Activated T-cell treated with anti-CD3 and anti-CD28 coated beads, Interleukin-2, amount 50 U/mL, for 1 hour (primary cell): ENCODE data around the gene DTWD2.
"Not testable (repeated sequence)": the region's sequence is repeated elsewhere in the genome, so short reads cannot be mapped to it uniquely, and the experiment has no call there.

Experiments
- DNase-seq: peaks from one replicate; pipeline ENCODE4 v3.0.0-alpha.2; 2020

The DTWD2 gene

DNA sequence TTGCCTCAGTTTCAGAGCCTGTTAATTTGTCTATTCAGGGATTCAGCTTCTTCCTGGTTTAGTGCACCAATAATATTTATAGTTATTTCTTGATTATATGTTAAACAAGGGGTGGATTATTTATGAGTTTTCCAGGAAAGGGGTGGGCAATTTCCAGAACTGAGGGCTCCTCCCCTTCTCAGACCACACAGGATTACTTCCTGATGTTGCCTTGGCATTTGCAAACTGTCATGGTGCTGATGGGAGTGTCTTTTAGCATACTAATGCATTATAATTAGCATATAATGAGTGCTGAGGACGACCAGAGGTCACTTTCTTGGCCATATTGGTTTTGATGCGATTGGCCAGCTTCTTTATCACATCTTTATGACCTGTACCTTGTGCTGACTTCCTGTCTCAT lies 6.2 kb upstream of the DTWD2 start:
- DNase-seq, result no peak

DNA sequence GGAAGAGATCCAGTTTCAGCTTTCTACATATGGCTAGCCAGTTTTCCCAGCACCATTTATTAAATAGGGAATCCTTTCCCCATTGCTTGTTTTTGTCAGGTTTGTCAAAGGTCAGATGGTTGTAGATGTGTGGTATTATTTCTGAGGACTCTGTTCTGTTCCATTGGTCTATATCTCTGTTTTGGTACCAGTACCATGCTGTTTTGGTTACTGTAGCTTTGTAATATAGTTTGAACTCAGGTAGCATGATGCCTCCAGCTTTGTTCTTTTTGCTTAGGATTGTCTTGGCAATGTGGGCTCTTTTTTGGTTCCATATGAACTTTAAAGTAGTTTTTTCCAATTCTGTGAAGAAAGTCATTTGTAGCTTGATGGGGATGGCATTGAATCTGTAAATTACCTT lies 4.8 kb upstream of the DTWD2 start:
- DNase-seq, result not testable (repeated sequence)

DNA sequence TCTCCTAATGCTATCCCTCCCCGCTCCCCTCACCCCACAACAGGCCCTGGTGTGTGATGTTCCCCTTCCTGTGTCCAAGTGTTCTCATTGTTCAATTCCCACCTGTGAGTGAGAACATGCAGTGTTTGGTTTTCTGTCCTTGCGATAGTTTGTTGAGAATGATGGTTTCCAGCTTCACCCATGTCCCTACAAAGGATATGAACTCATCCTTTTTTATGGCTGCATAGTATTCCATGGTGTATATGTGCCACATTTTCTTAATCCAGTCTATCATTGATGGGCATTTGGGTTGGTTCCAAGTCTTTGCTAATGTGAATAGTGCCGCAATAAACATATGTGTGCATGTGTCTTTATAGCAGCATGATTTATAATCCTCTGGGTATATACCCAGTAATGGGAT lies 3.7 kb upstream of the DTWD2 start:
- not testable (repeated sequence) for DNase-seq

DNA sequence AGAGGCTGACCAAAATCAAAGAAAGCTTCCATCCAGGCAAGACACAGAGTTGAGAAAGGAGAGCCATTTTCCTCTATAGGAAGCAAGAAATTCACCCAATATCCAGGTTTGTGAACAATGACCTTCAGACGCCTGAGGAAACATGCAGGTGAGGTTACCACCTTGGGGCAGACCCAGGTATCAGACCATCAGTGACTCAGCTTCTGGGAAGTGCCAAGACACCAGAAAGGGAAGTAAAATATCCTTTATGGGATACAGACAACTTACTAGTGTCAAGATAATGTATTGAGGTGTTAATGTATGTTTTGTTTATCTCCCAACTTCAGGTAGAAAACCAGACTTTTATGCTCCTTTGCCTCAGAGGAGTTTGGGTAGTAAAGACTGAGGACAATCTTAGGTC lies 2.2 kb upstream of the DTWD2 start:
- no peak for DNase-seq

DNA sequence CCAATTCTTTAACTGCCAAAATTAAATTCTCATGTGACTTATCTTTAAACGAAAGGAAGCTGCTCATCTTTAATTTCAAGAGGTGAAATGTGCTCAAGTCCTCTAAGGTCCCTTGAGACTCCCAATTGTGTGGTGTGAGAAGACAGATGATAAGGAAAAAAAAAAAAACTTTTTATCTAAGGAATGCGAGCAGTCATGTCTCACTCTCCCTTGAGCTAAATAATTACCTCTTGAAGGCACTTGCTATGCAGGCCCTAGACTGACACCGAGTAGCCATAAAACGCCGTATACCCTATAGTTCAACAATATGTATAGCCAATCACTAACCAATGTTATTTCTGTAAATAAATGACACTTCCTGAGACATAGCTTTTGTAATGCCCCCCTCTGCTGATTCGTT lies 1.5 kb upstream of the DTWD2 start:
- DNase-seq, result no peak

DNA sequence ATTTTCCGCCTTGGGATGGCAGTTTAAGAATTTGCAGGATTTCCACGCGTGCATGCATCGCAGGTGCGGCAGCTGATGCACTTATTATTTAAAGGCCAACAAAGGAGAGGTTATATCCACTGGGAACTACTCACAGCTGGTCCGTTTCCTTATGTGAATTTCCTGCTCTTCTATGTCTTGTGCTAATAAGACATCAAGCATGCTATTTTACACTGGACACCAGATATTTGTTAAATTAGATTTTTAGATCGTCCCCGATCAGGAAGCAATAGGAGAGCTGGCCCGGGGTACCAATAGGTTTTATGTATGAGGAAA lies 476 bp upstream of the DTWD2 start:
- DNase-seq, result no peak

DNA sequence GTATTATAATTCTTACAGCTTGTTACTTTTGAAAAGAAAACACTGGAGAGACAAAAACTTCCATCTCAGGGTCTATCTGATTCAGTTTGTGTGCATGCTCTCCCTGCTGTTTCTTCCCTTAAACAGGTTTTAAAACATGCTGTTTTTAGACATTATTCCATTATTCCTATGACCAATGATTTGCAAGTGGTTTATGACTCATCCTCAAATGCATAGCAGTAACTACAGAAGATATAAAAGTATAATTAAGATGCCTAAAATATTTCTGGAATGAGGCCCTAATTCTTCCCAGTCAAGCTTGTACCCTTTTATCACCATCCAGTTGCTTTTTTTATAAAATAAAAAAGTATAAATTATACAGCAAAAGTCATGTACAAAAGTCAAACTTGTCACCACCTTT lies 3.7 kb downstream of the DTWD2 start:
- no peak for DNase-seq

DNA sequence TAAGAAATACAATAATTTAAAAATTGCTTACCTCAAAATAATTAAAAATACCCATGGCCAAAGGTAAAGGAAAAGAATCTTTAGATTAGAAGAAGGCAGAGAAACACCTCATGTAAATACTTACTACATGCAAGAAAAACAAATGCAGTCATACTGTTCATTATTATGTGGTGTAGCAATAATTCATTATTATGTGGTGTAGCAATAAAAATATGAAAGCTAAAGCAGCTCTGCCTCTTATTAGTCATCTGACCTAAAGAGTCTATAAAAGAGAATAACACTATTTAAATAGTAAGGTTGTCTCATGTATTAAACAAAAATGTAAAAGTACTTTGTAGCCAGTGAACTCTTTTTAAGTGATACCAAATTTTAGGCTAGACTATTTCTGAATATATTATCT lies 6.6 kb downstream of the DTWD2 start:
- DNase-seq, result no peak

DNA sequence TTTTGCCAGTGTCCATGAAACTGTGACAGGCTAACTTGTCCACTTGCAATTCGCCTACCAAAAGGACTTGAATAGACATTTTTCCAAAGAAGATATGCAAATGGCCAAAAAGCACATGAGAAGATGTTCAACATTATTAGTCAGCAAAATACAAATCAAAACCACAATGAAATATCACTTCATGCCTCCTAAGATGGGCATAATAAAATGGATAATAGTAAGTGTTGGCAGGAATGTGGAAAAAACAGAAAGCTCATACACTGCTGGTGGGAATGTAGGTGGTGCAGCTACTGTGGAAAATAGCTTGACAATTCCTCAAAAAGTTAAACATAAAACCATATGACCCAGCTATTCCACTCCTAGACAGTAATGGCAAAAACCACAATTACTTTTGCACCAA lies 7.9 kb downstream of the DTWD2 start:
- DNase-seq, result no peak

DNA sequence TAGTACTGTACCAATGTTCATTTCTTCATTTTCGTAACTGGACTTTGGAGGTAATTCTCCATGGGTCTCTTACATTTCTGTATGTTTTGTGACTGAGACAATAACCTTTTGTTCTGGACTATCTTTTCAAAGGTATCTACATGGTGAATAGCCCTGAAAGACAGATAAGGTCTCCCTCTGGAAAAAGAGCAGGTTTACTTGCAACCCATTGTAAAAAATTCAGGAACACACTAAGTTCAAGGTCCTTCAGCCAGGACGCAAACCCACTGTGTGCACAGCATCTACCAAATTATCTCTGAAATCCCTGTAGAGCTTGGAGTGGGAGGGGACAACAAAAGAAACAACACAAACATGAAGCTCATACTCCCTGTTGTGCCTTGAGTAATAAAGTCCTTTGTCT lies 8.3 kb downstream of the DTWD2 start:
- no peak for DNase-seq

DNA sequence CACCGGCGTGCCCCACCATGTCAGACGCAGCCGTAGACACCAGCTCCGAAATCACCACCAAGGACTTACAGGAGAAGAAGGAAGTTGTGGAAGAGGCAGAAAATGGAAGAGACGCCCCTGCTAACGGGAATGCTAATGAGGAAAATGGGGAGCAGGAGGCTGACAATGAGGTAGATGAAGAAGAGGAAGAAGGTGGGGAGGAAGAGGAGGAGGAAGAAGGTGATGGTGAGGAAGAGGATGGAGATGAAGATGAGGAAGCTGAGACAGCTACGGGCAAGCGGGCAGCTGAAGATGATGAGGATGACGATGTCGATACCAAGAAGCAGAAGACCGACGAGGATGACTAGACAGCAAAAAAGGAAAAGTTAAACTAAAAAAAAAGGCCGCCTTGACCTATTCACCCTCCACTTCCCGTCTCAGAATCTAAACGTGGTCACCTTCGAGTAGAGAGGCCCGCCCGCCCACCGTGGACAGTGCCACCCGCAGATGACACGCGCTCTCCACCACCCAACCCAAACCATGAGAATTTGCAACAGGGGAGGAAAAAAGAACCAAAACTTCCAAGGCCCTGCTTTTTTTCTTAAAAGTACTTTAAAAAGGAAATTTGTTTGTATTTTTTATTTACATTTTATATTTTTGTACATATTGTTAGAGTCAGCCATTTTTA lies 14.4 kb downstream of the DTWD2 start:
- DNase-seq, result not testable (repeated sequence)

DNA sequence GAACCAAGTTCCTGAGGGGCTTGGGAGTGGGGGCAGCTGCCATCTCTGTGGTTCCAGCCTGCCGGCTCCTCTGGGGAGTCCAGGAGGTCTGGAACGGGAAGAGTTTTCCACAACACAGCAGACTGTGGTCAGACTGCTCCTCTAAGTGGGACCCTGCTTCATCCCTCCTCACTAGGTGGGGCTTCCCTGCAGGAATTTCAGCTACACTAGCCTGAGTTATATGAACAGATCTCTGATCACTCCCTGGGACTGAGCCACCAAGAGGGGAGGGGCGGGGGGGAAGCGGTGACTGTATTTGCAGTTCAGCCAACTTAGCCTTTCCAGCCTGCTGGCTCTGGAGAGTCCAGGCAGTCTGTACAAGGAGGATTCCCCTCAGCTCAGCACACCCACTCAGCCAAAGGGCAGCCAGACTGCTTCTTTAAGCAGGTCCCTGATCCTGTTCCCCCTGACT lies 19.4 kb downstream of the DTWD2 start:
- DNase-seq, result no peak

DNA sequence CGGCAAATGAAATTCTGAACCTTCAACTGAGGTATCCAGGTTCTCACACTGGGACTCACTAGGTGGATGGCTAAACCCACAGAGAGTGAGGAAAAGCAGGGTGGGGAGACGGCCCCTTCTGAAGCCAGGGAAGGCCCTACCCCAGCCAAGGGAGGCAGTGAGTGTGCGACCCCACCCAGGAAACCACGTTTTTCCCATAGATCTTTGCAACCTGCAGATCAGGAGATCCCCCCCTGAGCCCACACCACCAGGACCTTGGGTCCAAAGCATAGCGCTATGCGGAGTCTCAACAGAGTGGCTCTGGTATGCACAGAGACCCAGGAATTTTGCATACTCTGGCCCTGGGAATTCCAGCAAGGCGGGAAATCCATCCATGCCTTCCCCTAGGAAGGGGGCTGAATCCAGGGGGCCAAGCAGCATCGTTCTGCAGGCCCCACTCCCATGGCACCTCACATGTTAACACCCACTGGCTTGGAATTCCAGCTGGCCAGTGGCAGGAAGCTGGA lies 19.9 kb downstream of the DTWD2 start:
- no peak for DNase-seq

DNA sequence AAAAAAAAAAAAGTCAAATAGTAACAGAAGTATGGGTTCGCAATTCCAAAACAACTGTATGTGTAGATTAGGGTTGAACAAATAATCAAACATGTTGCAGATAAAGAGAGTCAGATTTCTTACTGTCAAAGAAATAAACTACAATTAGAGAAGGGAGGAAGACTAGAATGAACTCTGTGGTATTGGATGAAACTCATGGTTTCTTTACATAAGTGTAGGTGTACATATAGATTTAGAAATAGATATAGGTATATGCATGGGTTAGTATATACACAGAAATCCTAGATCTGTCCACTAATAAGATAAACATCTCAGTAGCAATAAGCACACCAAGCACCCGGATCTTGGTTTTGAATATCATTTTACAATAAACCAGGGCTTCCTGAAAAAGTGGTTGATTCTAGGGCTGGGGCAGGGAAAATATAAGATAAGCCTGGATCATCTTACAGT lies 21.3 kb downstream of the DTWD2 start:
- DNase-seq, result no peak

DNA sequence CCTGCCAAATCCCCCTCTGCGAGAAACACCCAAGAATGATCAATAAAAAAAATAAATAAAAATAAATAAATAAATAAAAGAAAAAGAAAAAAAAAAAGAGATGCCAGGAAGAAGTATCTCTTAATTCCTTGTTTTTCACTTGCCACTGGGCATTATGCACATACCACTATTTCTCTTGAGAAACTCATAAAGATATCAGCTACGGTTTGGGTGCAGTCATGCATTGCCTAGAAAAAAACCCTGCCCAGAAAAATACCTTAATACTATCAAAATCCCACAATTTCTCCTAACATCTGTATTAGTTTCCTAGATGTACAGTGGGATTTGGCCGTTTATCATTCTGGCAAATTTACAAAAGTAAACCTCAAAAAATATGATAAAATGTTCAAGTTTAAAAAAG lies 22.5 kb downstream of the DTWD2 start:
- DNase-seq, result no peak

DNA sequence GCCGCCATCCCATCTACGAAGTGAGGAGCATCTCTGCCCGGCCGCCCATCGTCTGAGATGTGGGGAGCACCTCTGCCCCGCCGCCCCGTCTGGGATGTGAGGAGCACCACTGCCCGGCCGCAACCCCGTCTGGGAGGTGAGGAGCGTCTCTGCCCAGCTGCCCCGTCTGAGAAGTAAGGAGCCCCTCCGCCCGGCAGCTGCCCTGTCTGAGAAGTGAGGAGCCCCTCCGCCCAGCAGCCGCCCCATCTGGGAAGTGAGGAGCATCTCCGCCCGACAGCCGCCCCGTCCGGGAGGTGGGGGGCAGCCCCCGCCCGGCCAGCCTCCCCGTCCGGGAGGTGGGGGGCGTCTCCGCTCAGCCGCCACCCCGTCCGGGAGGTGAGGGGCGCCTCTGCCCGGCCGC lies 23.4 kb downstream of the DTWD2 start:
- not testable (repeated sequence) for DNase-seq

DNA sequence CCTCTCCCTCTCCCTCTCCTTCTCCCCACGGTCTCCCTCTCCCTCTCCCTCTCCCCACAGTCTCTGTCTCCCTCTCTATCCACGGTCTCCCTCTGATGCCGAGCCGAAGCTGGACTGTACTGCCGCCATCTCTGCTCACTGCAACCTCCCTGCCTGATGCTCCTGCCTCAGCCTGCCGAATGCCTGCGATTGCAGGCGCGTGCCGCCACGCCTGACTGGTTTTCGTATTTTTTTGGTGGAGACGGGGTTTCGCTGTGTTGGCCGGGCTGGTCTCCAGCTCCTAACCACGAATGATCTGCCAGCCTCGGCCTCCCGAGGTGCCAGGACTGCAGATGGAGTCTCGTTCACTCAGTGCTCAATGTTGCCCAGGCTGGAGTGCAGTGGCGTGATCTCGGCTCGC lies 24.0 kb downstream of the DTWD2 start:
- not testable (repeated sequence) for DNase-seq

DNA sequence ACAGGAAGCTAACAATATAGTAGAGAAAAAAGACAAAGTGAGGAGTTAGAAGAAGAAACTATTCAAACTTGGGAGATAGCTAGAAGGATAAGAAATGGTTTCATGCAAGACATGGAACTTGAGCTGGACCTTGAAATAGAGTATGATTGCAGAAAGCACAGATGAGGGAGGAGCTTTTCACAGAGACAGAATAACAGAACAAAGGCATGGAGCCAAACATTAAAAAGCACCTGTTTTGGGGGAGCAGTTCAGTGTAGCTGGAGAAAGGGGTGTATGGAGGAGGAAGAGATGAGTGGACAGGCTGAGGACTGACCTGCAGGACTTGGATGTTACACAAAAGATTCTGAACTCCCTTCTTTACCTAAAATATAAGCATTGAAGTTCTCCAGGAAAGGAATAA lies 25.2 kb downstream of the DTWD2 start:
- no peak for DNase-seq

DNA sequence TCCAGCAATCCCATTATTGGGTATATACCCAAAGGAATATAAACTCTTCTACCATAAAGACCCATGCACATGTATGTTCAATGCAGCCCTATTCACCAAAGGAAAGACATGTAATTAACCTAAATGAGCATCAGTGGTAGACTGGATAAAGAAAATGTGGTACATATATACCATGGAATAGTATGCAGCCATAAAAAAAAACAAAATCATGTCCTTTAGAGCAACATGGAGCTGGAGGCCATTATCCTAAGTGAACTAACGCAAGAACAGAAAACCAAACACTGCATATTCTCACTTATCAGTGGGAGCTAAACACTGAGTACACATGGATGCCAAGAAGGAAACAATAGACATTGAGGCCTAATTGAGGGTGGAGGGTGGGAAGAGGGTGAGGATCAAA lies 27.8 kb downstream of the DTWD2 start:
- no peak for DNase-seq

DNA sequence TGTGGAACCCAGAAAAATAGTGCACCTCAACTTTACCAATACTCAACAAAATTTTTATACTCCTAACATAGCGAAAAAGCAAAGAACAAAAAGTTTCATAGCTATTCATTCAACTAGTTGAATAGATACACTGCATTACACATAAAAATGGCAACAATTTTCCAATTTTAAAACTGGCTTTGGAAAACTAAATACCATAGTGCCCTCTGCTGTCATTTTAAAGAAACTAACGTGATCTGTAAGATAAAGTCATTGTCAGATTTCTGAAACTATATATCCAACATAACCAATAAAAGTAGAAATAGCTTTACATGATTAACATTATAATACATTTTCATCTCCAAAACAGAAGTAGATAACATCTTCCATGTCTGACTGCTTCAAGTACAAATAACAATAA lies 31.6 kb downstream of the DTWD2 start:
- DNase-seq, result no peak

DNA sequence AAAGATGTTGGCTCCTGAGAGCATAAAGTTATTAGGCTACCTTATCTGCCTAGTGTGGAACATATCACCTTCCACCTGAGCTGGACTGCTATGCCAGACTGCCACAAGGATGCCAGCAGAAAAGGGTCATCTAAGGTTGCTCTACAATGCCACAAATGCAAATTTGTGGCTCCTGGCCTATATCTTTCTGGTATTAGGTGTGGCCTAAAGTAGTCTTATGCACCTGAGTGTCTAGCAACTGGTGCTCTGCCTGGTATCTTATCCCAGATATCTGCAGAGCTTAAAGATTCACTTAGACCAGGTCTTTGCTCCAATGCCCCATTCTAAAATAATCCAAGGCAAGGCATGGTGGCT lies 34.7 kb downstream of the DTWD2 start:
- no peak for DNase-seq

DNA sequence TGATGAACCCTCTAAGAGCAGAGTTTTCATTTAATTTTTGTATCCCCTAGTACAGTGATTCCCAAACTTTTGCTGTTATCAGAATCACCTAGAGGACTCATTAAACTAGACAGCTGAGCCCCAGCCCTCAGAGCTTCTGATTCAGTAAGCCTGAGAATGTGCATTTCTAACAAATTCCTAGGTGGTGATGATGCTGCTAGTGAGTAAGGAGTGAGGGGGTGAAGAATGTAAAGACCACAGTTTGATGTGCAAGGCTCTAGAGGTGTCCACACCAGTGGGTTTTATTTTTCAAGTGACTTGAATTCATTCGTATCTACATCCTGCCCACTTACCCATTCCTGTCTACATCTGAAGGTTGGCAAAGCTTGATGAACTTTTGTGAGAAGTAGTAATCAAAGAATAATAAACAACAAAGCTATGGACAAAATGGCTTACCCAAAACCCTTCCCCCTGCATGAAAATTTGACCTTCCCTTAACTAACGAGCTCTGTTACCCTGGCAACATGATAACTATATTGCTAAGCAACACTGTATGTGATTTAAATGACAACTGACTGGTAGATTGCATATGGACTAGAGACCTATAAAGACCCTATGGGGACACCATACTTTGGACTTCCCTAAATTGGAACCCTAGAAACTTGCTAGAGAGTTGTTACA lies 35.2 kb downstream of the DTWD2 start:
- DNase-seq, result no peak

DNA sequence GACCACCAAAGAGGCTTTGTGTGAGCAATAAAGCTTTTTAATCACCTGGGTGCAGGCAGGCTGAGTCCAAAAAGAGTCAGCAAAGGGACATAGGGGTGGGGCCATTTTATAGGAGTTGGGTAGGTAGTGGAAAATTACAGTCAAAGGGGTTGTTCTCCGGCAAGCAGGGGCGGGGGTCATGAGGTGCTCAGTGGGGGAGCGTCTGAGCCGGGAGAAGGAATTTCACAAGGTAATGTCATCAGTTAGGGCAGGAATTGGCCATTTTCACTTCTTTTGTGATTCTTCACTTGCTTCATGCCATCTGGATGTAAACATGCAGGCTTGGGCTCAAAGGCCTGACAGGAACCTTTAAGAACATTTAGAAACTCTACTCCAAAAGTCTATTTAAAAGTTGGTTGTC lies 36.0 kb downstream of the DTWD2 start:
- DNase-seq, result not testable (repeated sequence)

DNA sequence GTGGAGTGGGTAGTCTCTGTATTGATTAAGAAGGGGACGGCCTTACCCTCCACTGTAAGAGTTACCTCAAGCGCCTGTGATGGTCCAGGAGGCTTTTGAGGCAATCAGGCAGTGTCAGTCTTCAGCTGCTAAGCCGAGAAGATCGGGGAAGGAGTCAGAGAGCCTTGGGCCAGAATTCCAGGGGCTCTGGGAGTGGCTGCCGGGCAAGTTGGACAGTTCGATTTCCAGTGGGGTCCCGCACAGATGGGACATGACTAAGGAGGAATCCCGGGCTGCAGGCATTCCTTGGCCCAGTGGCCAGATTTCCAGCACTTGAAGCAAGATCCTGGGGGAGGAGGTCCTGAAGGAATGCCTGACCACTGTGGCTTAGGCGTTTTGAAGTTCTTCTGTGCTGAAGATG lies 38.0 kb downstream of the DTWD2 start:
- not testable (repeated sequence) for DNase-seq
